HG03571 (cell line): ENCODE measurements around the gene CEP128.

ENCODE experiments used
- ATAC-seq: cut with Tn5 transposase; IDR thresholded peaks from one replicate; pipeline ENCODE4 v1.9.1; 2021; ENCODE audit not compliant: unreplicated experiment

CEP128 gene

GRCh38 chr14:80565001-80565400, 376.5 kb downstream of the CEP128 start:
- no peak for ATAC-seq

- ATAC-seq, result no peak
Measured at GRCh38 chr14:80564051-80564450, 377.5 kb downstream of the CEP128 start.

- ATAC-seq, result peak; percentile 90
Measured at GRCh38 chr14:80560800-80561657, 380.5 kb downstream of the CEP128 start.

- no peak for ATAC-seq
Measured at GRCh38 chr14:80554139-80554538, 387.4 kb downstream of the CEP128 start.

GRCh38 chr14:80549141-80549540, 392.4 kb downstream of the CEP128 start:
- ATAC-seq, result no peak

GRCh38 chr14:80545935-80546854, 395.3 kb downstream of the CEP128 start:
- ATAC-seq, result no peak

- no peak for ATAC-seq
Measured at GRCh38 chr14:80544366-80544765, 397.2 kb downstream of the CEP128 start.

- ATAC-seq, result no peak
Measured at GRCh38 chr14:80543211-80543610, 398.3 kb downstream of the CEP128 start.

- no peak for ATAC-seq
Measured at GRCh38 chr14:80538633-80539375, 402.7 kb downstream of the CEP128 start.

GRCh38 chr14:80537626-80538025, 403.9 kb downstream of the CEP128 start:
- no peak for ATAC-seq

GRCh38 chr14:80536456-80536855, 405.1 kb downstream of the CEP128 start:
- no peak for ATAC-seq

- no peak for ATAC-seq
Measured at GRCh38 chr14:80535171-80535570, 406.4 kb downstream of the CEP128 start.

GRCh38 chr14:80523518-80524117, 417.9 kb downstream of the CEP128 start:
- no peak for ATAC-seq

- no peak for ATAC-seq
Measured at GRCh38 chr14:80522936-80523335, 418.6 kb downstream of the CEP128 start.

- ATAC-seq, result no peak
Measured at GRCh38 chr14:80522411-80522810, 419.1 kb downstream of the CEP128 start.

- no peak for ATAC-seq
Measured at GRCh38 chr14:80521456-80521855, 420.1 kb downstream of the CEP128 start.

- ATAC-seq, result no peak
Measured at GRCh38 chr14:80519002-80519401, 422.5 kb downstream of the CEP128 start.

GRCh38 chr14:80518173-80518572, 423.4 kb downstream of the CEP128 start:
- no peak for ATAC-seq

- ATAC-seq, result no peak
Measured at GRCh38 chr14:80507292-80507869, 434.2 kb downstream of the CEP128 start.

- no peak for ATAC-seq
Measured at GRCh38 chr14:80504781-80505180, 436.8 kb downstream of the CEP128 start.
